Upper lobe of left lung (tissue), 6 donors: Measurements from ENCODE around the gene CDRT15L2. TPM values are rescaled to one million over a fixed set of nuclear protein-coding genes. Genes with fewer than 3 reads are reported as not detected.
A peak's percentile ranks its signal among the peaks of the same experiment; 100 is the strongest.
"Not testable (repeated sequence)": the region's sequence is repeated elsewhere in the genome, so short reads cannot be mapped to it uniquely, and the experiment has no call there.

ENCODE experiments used
- ATAC-seq, 2 donors: fragments of 200-7000 bp; cut with Tn5 transposase; one replicate each; pipeline ENCODE4 v1.9.1; 2022; ENCODE audit warnings: mild to moderate bottlenecking in 2 of 2, moderate library complexity in 2 of 2; ENCODE audit not compliant: low FRiP score in 2 of 2
- DNase-seq, 2 donors: peaks; one replicate each; pipeline ENCODE4 v3.0.0-alpha.2; 2019 to 2020
- H3K27ac ChIP-seq, 4 donors: fragments of 200-600 bp; sonication (generic); one replicate each; pipeline ENCODE4 v1.5.1; 2016 to 2019
- H3K27me3 ChIP-seq, 4 donors: fragments of 200-600 bp; sonication (generic); one replicate each; pipeline ENCODE4 v1.5.1; 2017 to 2019
- H3K36me3 ChIP-seq, 4 donors: fragments of 200-600 bp; sonication (generic); one replicate each; pipeline ENCODE4 v1.5.1; 2016 to 2019
- H3K4me1 ChIP-seq, 4 donors: fragments of 200-600 bp; sonication (generic); one replicate each; pipeline ENCODE4 v1.5.1; 2018 to 2019
- H3K4me3 ChIP-seq, 4 donors: fragments of 200-600 bp; sonication (generic); one replicate each; pipeline ENCODE4 v1.5.1; 2017 to 2019; ENCODE audit warnings: mild to moderate bottlenecking in 2 of 4, moderate library complexity in 1 of 4
- H3K9me3 ChIP-seq, 4 donors: fragments of 200-600 bp; sonication (generic); one replicate each; pipeline ENCODE4 v1.5.1; 2018 to 2019
- CTCF ChIP-seq, 6 experiments: fragments of 450-650 bp in 4 of 6; fragments of 200-600 bp in 2 of 6; sonication (generic) in 2 of 6; IDR thresholded peaks; one replicate each; pipeline ENCODE4 v1.5.1; 2016 to 2019; ENCODE audit warnings: antibody characterized with exemption in 6 of 6
- EP300 ChIP-seq, 4 donors: sonication (generic); formaldehyde crosslinking; IDR thresholded peaks; one replicate each; pipeline ENCODE4 v1.5.1; 2017; ENCODE audit warnings: antibody characterized with exemption in 4 of 4, control low read depth in 2 of 4
- POLR2A ChIP-seq, 4 donors: fragments of 450-650 bp; IDR thresholded peaks; one replicate each; pipeline ENCODE4 v1.5.1; 2016 to 2017; ENCODE audit warnings: antibody characterized with exemption in 4 of 4, mild to moderate bottlenecking in 2 of 4
- POLR2AphosphoS5 ChIP-seq, 2 donors: sonication (generic); formaldehyde crosslinking; IDR thresholded peaks; one replicate each; pipeline ENCODE4 v1.5.1; 2017; ENCODE audit warnings: antibody characterized with exemption in 2 of 2
- WGBS, 2 donors: methylation state at CpG; one replicate each; pipeline ENCODE4 v1.1.5; 2017 to 2018; 5-methylcytosine and 5-hydroxymethylcytosine counted together
- small RNA-seq, 4 donors: library from RNA; depleted of rRNA; stranded (forward); fragments of <200 nt; gene quantifications; one replicate each; pipeline ENCODE3, GENCODE V24; 2016
- total RNA-seq, 6 donors: library from RNA; depleted of rRNA in 4 of 6; stranded (reverse); fragments of >200 nt in 4 of 6; gene quantifications; one replicate each; pipeline versions ENCODE4 v1.1.0 to v1.2.1, GENCODE V29; 2016 to 2021
- donor health status: DM: no; HTN: no; CAD: no; lungs with moderate emphysema.
- donor health status: DM: no; HTN: yes; CAD: no; lungs with severe emphysema.

CDRT15L2 gene
- total RNA-seq, 6 donors from 2014 or later, result not detected

- no peak for ATAC-seq
- 89 to 92% methylated on average over 4 to 16 of the region's 16 CpGs for WGBS, 2 donors
Observed at GRCh38 chr17:20613248-20613647, 33.7 kb downstream of the CDRT15L2 start.

GRCh38 chr17:20613905-20614304 is 34.4 kb downstream of the CDRT15L2 start:
- no peak overlapping the region for H3K4me3 ChIP-seq
- no peaks in the 10 kb centered on the region for H3K36me3 ChIP-seq
- no peaks in the 10 kb centered on the region for H3K27me3 ChIP-seq
- DNase-seq (peak in 1 of 2 donors; percentile 66), ATAC-seq (peak in 1 of 2 donors; percentile 13)
- no peak overlapping the region for H3K27ac ChIP-seq
- TF ChIP-seq POLR2AphosphoS5 (IDR thresholded peaks at IDR 0.05) (no peak), CTCF (IDR thresholded peaks at IDR 0.05) (no peak), POLR2A (IDR thresholded peaks at IDR 0.05) (no peak), EP300 (IDR thresholded peaks at IDR 0.05) (no peak)
- no peaks in the 10 kb centered on the region for H3K9me3 ChIP-seq
- WGBS, 2 donors, result 92 to 98% methylated on average over 6 to 12 of the region's 13 CpGs
- H3K4me1 ChIP-seq, result no peaks in the 10 kb centered on the region

More at GRCh38 chr17:20613248-20613647, 33.7 kb downstream of the CDRT15L2 start:
- H3K4me1 ChIP-seq, result no peaks in the 10 kb centered on the region
- no peak overlapping the region for H3K27ac ChIP-seq
- H3K9me3 ChIP-seq, result no peaks in the 10 kb centered on the region
- no peaks in the 10 kb centered on the region for H3K36me3 ChIP-seq
- TF ChIP-seq POLR2AphosphoS5 (IDR thresholded peaks at IDR 0.05) (no peak), CTCF (IDR thresholded peaks at IDR 0.05) (no peak), POLR2A (IDR thresholded peaks at IDR 0.05) (no peak), EP300 (IDR thresholded peaks at IDR 0.05) (no peak)
- no peaks in the 10 kb centered on the region for H3K27me3 ChIP-seq
- peak in 1 of 2 donors; percentile 39 for DNase-seq
- no peak overlapping the region for H3K4me3 ChIP-seq

- H3K4me1 ChIP-seq, H3K27me3 ChIP-seq, H3K4me3 ChIP-seq, DNase-seq, H3K36me3 ChIP-seq, H3K9me3 ChIP-seq, H3K27ac ChIP-seq, ATAC-seq: not testable (repeated sequence)
- 77% methylated on average over 3 of the region's 3 CpGs for WGBS, 2 donors
Observed at GRCh38 chr17:20615461-20615860, 35.9 kb downstream of the CDRT15L2 start.

Small RNA genes lying within 50 kb of the gene (small RNA-seq; reads per million reads assigned to genes)
- gene AC015818.1 (0 reads per million in 4 donors), gene AC087499.1 (0 reads per million in 4 donors), gene AC087499.3 (0 reads per million in 4 donors)

Other genes with a start within 250 kb of the CDRT15L2 start
- gene LGALS9B, start 112.2 kb upstream of the CDRT15L2 start, total RNA-seq, result 1 to 10 TPM in 1 of 6 donors, not detected in 5; 3.0 TPM